HepG2 (cell line): Measurements from ENCODE around the gene IHH. TPM values are rescaled to one million over a fixed set of nuclear protein-coding genes. Genes with fewer than 3 reads are reported as not detected.

Experiments
- GFI1 ChIP-seq: sonication (generic); formaldehyde crosslinking; IDR thresholded peaks from 2 replicates; pipeline ENCODE4 v1.5.0; 2020; ENCODE audit warnings: missing genetic modification reagents, mild to moderate bottlenecking, borderline replicate concordance
- HDAC1 ChIP-seq: sonication (generic); formaldehyde crosslinking; IDR thresholded peaks from 2 replicates; pipeline ENCODE4 v1.5.1; 2020; ENCODE audit warnings: mild to moderate bottlenecking, missing genetic modification reagents
- PBX2 ChIP-seq: IDR thresholded peaks from 2 replicates; pipeline ENCODE4 v1.6.1; 2016; ENCODE audit warnings: control low read depth
- ZBTB49 ChIP-seq: sonication (generic); formaldehyde crosslinking; IDR thresholded peaks from 2 replicates; pipeline ENCODE4 v1.4.0; 2020; ENCODE audit warnings: missing genetic modification reagents, borderline replicate concordance
- ZHX2 ChIP-seq, 2 experiments: sonication (generic) in 1 of 2; formaldehyde crosslinking in 1 of 2; IDR thresholded peaks; 2 replicates each; pipeline versions ENCODE4 v1.6.1 to v1.9.0; 2014 to 2022; ENCODE audit warnings: antibody characterized with exemption in 1 of 2, borderline replicate concordance in 1 of 2, inconsistent platforms in 1 of 2, low read depth in 1 of 2, missing genetic modification reagents in 1 of 2
- ZKSCAN5 ChIP-seq: sonication (generic); formaldehyde crosslinking; IDR thresholded peaks from 2 replicates; pipeline ENCODE4 v1.5.1; 2020; ENCODE audit warnings: mild to moderate bottlenecking, missing genetic modification reagents
- ZNF704 ChIP-seq: sonication (generic); formaldehyde crosslinking; IDR thresholded peaks from 2 replicates; pipeline ENCODE4 v1.8.1; 2023; ENCODE audit warnings: mild to moderate bottlenecking, inconsistent platforms, moderate library complexity, missing genetic modification reagents, borderline replicate concordance
- ZZZ3 ChIP-seq: sonication (generic); formaldehyde crosslinking; IDR thresholded peaks from 2 replicates; pipeline ENCODE4 v1.4.0; 2020; ENCODE audit warnings: missing genetic modification reagents, mild to moderate bottlenecking, borderline replicate concordance
- polyA plus RNA-seq, 8 experiments: library from polyadenylated mRNA; depleted of rRNA in 3 of 8; stranded (reverse) in 7 of 8; unstranded in 1 of 8; fragments of >200 nt; fragmentation: Illumina TruSeq in 4 of 8; extraction: Trizol in 4 of 8; gene quantifications; 2 replicates each; pipeline versions ENCODE4 v1.2.1 to v1.2.3, GENCODE V29; 2011 to 2016; ENCODE audit warnings: low read depth in 4 of 8, missing spikeins in 1 of 8, mixed read lengths in 1 of 8; ENCODE audit not compliant: insufficient read depth in 1 of 8
- total RNA-seq, 5 experiments: library from RNA; depleted of rRNA; stranded (reverse); fragments of >200 nt; fragmentation: Illumina TruSeq; extraction: Trizol; gene quantifications; 2 replicates each; pipeline ENCODE4 v1.2.3, GENCODE V29; 2016; ENCODE audit warnings: low read depth in 1 of 5

The IHH gene
- total and polyA plus RNA-seq, 2 of the 13 experiments (the other 11 are each of a cell fraction or from before 2014, with no cell fraction given), result 0.42 TPM; not detected in 1

- TF ChIP-seq ZHX2 (IDR thresholded peaks at IDR 0.05; ENCODE audit: low read depth), result no peak
- no peak for TF ChIP-seq ZHX2 (CRISPR knock-in tag; IDR thresholded peaks at IDR 0.05; ENCODE audit: borderline replicate concordance)
- TF ChIP-seq ZKSCAN5 (CRISPR knock-in tag), result no peak
- no peak for TF ChIP-seq ZZZ3 (CRISPR knock-in tag)
- peak; percentile 96 for TF ChIP-seq GFI1 (CRISPR knock-in tag)
- TF ChIP-seq HDAC1 (CRISPR knock-in tag), result peak; percentile 94
- no peak for TF ChIP-seq ZBTB49 (CRISPR knock-in tag)
- TF ChIP-seq PBX2 (CRISPR knock-in tag), result peak; percentile 74
- TF ChIP-seq ZNF704 (CRISPR knock-in tag), result no peak
Measured at GRCh38 chr2:219071131-219071816, 10.6 kb upstream of the IHH start (continued).
